NT2/D1 (cell line): Measurements from ENCODE around the gene SLC22A12.

Experiments
- DNase-seq: peaks from one replicate; pipeline ENCODE4 v3.0.0-alpha.2; 2011; ENCODE audit warnings: low read depth, low spot score
- H3K27me3 ChIP-seq: 2 replicates; pipeline ENCODE4 v1.6.0; 2011; ENCODE audit warnings: mild to moderate bottlenecking; ENCODE audit not compliant: insufficient read length, insufficient read depth
- H3K36me3 ChIP-seq: 2 replicates; pipeline ENCODE4 v1.6.1; 2011; ENCODE audit warnings: mild to moderate bottlenecking, low read length, mixed read lengths; ENCODE audit not compliant: insufficient read depth, insufficient read length
- H3K4me1 ChIP-seq: 2 replicates; pipeline ENCODE4 v1.5.1; 2011; ENCODE audit not compliant: insufficient read depth, insufficient read length
- H3K4me3 ChIP-seq: 2 replicates; pipeline ENCODE4 v1.5.1; 2011; ENCODE audit warnings: low read depth; ENCODE audit not compliant: insufficient read length
- H3K9ac ChIP-seq: 2 replicates; pipeline ENCODE4 v1.6.0; 2011; ENCODE audit warnings: low read depth; ENCODE audit not compliant: insufficient read length
- H3K9me3 ChIP-seq: 2 replicates; pipeline ENCODE4 v1.5.1; 2011; ENCODE audit warnings: mild to moderate bottlenecking, low read length; ENCODE audit not compliant: insufficient read depth
- SUZ12 ChIP-seq: IDR thresholded peaks from 2 replicates; pipeline ENCODE4 v1.6.1; 2011; ENCODE audit not compliant: insufficient read length, insufficient read depth; ENCODE audit errors: extremely low read depth
- YY1 ChIP-seq: IDR thresholded peaks from 2 replicates; pipeline ENCODE4 v1.6.1; 2011; ENCODE audit not compliant: insufficient read length, insufficient read depth
- ZNF274 ChIP-seq: IDR thresholded peaks from 2 replicates; pipeline ENCODE4 v1.6.1; 2011; ENCODE audit warnings: mild to moderate bottlenecking, low read depth, low read length

The SLC22A12 gene

GRCh38 chr11:64633555-64634159, 42.6 kb downstream of the SLC22A12 start:
- no peak overlapping the region for H3K9ac ChIP-seq
- peaks cover 14% of the 10 kb centered on the region for H3K4me1 ChIP-seq
- no peaks in the 10 kb centered on the region for H3K36me3 ChIP-seq
- no peaks in the 10 kb centered on the region for H3K9me3 ChIP-seq
- peaks cover 7% of the 10 kb centered on the region for H3K27me3 ChIP-seq
- no peak for TF ChIP-seq YY1
- no peak for TF ChIP-seq SUZ12
- no peak for TF ChIP-seq ZNF274
- no peak for DNase-seq
- no peak overlapping the region for H3K4me3 ChIP-seq

- DNase-seq = no peak
- H3K4me3 ChIP-seq = peak overlapping the region; percentile 11
- H3K9me3 ChIP-seq = 0 out of 2 replicates have a peak, but pooled peaks cover 6% of the 10 kb centered on the region
- no peaks in the 10 kb centered on the region for H3K36me3 ChIP-seq
- H3K4me1 ChIP-seq = peaks cover 9% of the 10 kb centered on the region
- peak overlapping the region; percentile 12 for H3K9ac ChIP-seq
- no peak for TF ChIP-seq ZNF274
- TF ChIP-seq SUZ12 = no peak
- TF ChIP-seq YY1 = no peak
- H3K27me3 ChIP-seq = peaks cover 46% of the 10 kb centered on the region
Measured at GRCh38 chr11:64637334-64638017, 46.5 kb downstream of the SLC22A12 start.

- no peak for DNase-seq
- H3K4me3 ChIP-seq = peak overlapping the region; percentile 11
- no peak for TF ChIP-seq SUZ12
- TF ChIP-seq ZNF274 = no peak
- TF ChIP-seq YY1 = no peak
- peaks cover 51% of the 10 kb centered on the region for H3K27me3 ChIP-seq
- peaks cover 9% of the 10 kb centered on the region for H3K4me1 ChIP-seq
- H3K36me3 ChIP-seq = no peaks in the 10 kb centered on the region
- 0 out of 2 replicates have a peak, but pooled peaks cover 6% of the 10 kb centered on the region for H3K9me3 ChIP-seq
- H3K9ac ChIP-seq = peak overlapping the region; percentile 12
Measured at GRCh38 chr11:64638018-64638665, 47.1 kb downstream of the SLC22A12 start.

- TF ChIP-seq ZNF274 (no peak), SUZ12 (no peak), YY1 (no peak)
- H3K27me3 ChIP-seq = peaks cover 52% of the 10 kb centered on the region
- peaks cover 10% of the 10 kb centered on the region for H3K4me1 ChIP-seq
- H3K9ac ChIP-seq = no peak overlapping the region
- H3K4me3 ChIP-seq = no peak overlapping the region
- H3K36me3 ChIP-seq = no peaks in the 10 kb centered on the region
- DNase-seq = no peak
- H3K9me3 ChIP-seq = 0 out of 2 replicates have a peak, but pooled peaks cover 6% of the 10 kb centered on the region
Measured at GRCh38 chr11:64638829-64639228, 47.8 kb downstream of the SLC22A12 start.

GRCh38 chr11:64639885-64640284, 48.9 kb downstream of the SLC22A12 start:
- Histone ChIP-seq H3K9me3 (0 out of 2 replicates have a peak, but pooled peaks cover 6% of the 10 kb centered on the region), H3K9ac (no peak overlapping the region), H3K4me1 (peaks cover 20% of the 10 kb centered on the region), H3K27me3 (peaks cover 55% of the 10 kb centered on the region), H3K36me3 (no peaks in the 10 kb centered on the region), H3K4me3 (no peak overlapping the region)
- no peak for TF ChIP-seq SUZ12
- no peak for TF ChIP-seq YY1
- no peak for TF ChIP-seq ZNF274
- DNase-seq = no peak

- Histone ChIP-seq H3K4me3 (peak overlapping the region; percentile 58), H3K36me3 (no peaks in the 10 kb centered on the region), H3K9ac (peak overlapping the region; percentile 46), H3K27me3 (peaks cover 55% of the 10 kb centered on the region), H3K9me3 (0 out of 2 replicates have a peak, but pooled peaks cover 6% of the 10 kb centered on the region), H3K4me1 (peaks cover 17% of the 10 kb centered on the region)
- TF ChIP-seq SUZ12 = no peak
- no peak for TF ChIP-seq YY1
- TF ChIP-seq ZNF274 = no peak
- DNase-seq = no peak
Measured at GRCh38 chr11:64641596-64642417, 50.8 kb downstream of the SLC22A12 start.

GRCh38 chr11:64642418-64642735, 51.4 kb downstream of the SLC22A12 start:
- no peak for DNase-seq
- H3K36me3 ChIP-seq = no peaks in the 10 kb centered on the region
- H3K4me1 ChIP-seq = peaks cover 20% of the 10 kb centered on the region
- TF ChIP-seq YY1 (no peak), SUZ12 (peak; percentile 83)
- peak overlapping the region; percentile 58 for H3K4me3 ChIP-seq
- H3K27me3 ChIP-seq = peaks cover 55% of the 10 kb centered on the region
- 0 out of 2 replicates have a peak, but pooled peaks cover 6% of the 10 kb centered on the region for H3K9me3 ChIP-seq
- peak overlapping the region; percentile 46 for H3K9ac ChIP-seq
